GM21367 (cell line): ENCODE results near the gene C1GALT1.
"Not testable (repeated sequence)": the region's sequence is repeated elsewhere in the genome, so short reads cannot be mapped to it uniquely, and the experiment has no call there.

Experiments used
- ATAC-seq: cut with Tn5 transposase; IDR thresholded peaks from one replicate; pipeline ENCODE4 v1.9.1; 2021; ENCODE audit not compliant: unreplicated experiment

The C1GALT1 gene

GRCh38 chr7:7182156-7183060 lies at the start of gene C1GALT1:
TSS of gene C1GALT1 (plus strand) at chr7:7182544. CDS start at chr7:7234320, 51,776 bp downstream.
- peak; percentile 80 for ATAC-seq

GRCh38 chr7:7134046-7134445 lies 48.3 kb upstream of the C1GALT1 start:
- ATAC-seq: no peak

GRCh38 chr7:7135074-7135473 lies 47.3 kb upstream of the C1GALT1 start:
- no peak for ATAC-seq

- not testable (repeated sequence) for ATAC-seq
These were observed 46.4 kb upstream of the C1GALT1 start for GRCh38 chr7:7135924-7136323.

- no peak for ATAC-seq
These were observed 45.6 kb upstream of the C1GALT1 start for GRCh38 chr7:7136466-7137381.

GRCh38 chr7:7138897-7139296 lies 43.4 kb upstream of the C1GALT1 start:
- ATAC-seq: no peak

GRCh38 chr7:7143404-7143803 lies 38.9 kb upstream of the C1GALT1 start:
- not testable (repeated sequence) for ATAC-seq

GRCh38 chr7:7145151-7145550 lies 37.2 kb upstream of the C1GALT1 start:
- not testable (repeated sequence) for ATAC-seq

- ATAC-seq: no peak
These were observed 35.5 kb upstream of the C1GALT1 start for GRCh38 chr7:7146837-7147236.

GRCh38 chr7:7148798-7149481 lies 33.4 kb upstream of the C1GALT1 start:
- no peak for ATAC-seq

- ATAC-seq: no peak
These were observed 31.1 kb upstream of the C1GALT1 start for GRCh38 chr7:7151285-7151684.

GRCh38 chr7:7151865-7152264 lies 30.5 kb upstream of the C1GALT1 start:
- no peak for ATAC-seq

GRCh38 chr7:7152315-7152714 lies 30.0 kb upstream of the C1GALT1 start:
- no peak for ATAC-seq

GRCh38 chr7:7154355-7154754 lies 28.0 kb upstream of the C1GALT1 start:
- not testable (repeated sequence) for ATAC-seq

GRCh38 chr7:7156663-7157062 lies 25.7 kb upstream of the C1GALT1 start:
- ATAC-seq: no peak

- peak; percentile 73 for ATAC-seq
These were observed 25.0 kb upstream of the C1GALT1 start for GRCh38 chr7:7157177-7157886.

- no peak for ATAC-seq
These were observed 24.5 kb upstream of the C1GALT1 start for GRCh38 chr7:7157887-7158271.

GRCh38 chr7:7159063-7159658 lies 23.2 kb upstream of the C1GALT1 start:
- ATAC-seq: no peak

GRCh38 chr7:7164591-7164990 lies 17.8 kb upstream of the C1GALT1 start:
- ATAC-seq: no peak

- no peak for ATAC-seq
These were observed 17.0 kb upstream of the C1GALT1 start for GRCh38 chr7:7165372-7165771.
